HG03139 (cell line): ENCODE results near the gene KRT28.

Experiments
- ATAC-seq: cut with Tn5 transposase; IDR thresholded peaks from one replicate; pipeline ENCODE4 v1.9.1; 2021; ENCODE audit not compliant: unreplicated experiment

KRT28 gene, protein sequence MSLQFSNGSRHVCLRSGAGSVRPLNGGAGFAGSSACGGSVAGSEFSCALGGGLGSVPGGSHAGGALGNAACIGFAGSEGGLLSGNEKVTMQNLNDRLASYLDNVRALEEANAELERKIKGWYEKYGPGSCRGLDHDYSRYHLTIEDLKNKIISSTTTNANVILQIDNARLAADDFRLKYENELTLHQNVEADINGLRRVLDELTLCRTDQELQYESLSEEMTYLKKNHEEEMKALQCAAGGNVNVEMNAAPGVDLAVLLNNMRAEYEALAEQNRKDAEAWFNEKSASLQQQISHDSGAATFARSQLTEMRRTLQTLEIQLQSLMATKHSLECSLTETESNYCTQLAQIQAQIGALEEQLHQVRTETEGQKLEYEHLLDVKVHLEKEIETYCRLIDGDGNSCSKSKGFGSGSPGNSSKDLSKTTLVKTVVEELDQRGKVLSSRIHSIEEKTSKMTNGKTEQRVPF

GRCh38 chr17:40799859-40800258 lies at the start of gene KRT28:
Gene KRT28, minus strand, starts transcription at chr17:40799959. Its CDS starts 66 bp downstream, at chr17:40799893.
- ATAC-seq, result no peak

DNA sequence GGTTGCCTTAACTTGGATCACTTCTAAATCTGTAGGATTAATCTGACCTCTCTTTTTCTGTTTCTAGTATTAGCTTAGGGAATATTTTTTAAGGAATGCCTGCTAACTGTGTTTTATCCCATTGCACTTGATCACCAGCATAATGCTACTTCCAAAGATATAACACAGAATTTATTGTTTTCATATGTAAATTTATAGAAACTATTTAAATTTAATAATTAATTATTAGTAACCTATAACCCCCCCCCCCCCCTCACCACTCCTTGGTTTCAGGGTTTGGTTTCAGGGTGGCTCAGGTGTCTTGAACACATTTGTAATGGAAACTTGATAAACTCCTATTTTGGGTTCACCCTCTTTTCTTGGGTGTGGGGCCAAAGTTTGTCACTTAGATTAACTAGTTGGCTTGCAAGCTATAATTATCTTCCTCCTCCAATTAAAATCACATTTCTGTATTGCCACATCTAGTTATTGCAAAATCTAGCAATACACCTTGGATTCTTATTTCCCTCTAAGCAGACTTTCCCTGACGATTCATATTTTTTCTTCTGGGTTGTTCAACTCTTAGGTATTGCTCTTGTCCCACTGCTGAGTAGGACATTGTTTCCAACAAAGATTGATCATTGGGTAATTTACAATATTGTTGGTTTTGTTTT lies 49.0 kb upstream of the KRT28 start:
- ATAC-seq, result no peak

DNA sequence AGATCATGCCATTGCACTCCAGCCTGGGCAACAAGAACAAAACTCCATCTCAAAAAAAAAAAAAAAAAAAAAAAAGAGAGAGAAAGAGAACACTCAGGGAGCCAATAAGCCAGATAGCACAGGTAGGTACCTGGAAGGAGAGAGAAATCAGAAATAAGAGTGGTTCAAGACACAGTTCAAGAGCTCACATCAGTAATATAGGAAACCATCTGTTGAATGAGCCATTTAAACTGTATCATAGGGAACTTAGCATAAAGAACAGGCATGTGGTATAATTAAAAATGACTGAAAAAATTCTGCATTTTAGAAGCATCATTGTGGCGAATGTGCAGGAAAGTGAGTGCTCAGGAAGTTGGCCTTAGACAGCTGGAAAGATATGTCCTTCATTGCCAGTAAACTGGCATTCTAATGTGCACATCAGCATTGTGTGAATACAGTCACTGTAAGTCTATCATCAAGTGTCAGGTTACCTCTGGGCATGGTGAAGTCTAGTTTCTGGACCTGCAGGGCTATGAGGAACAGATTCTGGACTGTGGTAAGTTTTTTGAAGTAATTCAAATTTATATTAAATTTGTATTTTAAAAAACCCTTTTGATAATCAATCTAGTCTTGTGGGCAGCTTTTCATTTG lies 46.9 kb upstream of the KRT28 start:
- ATAC-seq, result no peak

GRCh38 chr17:40844671-40845107 lies 44.9 kb upstream of the KRT28 start:
- ATAC-seq, result no peak

- ATAC-seq, result no peak
These were observed 43.5 kb upstream of the KRT28 start for GRCh38 chr17:40843242-40843641.

- no peak for ATAC-seq
These were observed 41.5 kb upstream of the KRT28 start for GRCh38 chr17:40841246-40841645.

DNA sequence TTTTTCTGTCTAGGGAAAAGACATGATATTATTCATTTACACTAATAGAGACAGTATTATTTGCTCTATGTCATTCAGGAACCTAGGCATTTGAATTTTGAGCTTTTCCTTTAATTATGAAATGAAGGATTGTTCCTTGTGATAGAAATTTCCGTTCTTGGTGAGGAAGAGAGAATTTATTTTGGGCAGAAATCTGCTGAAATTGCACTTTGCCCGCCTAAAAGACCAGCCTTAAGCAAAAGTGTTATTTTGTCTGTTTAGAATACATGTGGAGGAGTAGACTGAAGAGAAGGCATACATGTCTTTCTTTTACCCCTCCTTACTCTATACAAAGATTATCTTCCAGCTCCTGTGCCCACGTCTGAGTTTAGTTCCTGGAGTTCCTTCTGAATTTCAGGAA lies 39.4 kb upstream of the KRT28 start:
- ATAC-seq, result no peak

DNA sequence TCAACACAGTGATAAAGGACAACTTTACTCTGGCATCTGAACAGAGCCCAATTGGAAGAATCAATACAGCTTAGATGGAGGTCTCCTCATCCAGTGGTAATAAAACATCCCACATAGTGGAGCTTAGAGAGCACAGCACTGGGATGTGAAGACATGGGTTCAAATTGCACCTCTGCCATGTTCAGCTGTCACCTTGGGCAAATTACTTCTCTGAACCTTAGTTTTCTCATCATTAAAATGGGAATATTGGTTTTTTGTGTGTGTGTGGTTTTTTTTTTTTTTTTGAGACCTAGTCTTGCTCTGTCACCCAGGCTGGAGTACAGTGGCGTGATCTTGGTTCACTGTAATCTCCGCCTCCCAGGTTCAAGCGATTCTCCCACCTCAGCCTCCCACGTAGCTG lies 36.3 kb upstream of the KRT28 start:
- no peak for ATAC-seq

DNA sequence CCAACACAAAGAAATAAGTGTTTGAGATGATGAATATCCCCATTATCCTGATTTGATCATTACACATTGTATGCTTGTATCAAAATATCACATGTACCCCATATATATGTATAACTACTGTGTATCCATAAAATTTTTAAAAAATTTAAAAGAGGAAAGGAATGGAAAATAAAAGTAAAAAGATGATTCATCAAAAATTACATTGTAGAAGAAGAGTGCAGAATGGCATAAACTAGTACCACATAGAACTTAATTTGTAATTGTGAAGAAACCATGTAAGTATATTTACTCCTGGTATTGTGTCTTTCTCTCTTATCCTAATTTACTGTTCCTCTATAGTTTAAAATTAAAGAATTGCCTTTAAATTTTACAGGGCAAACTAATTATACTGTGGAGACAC lies 34.1 kb upstream of the KRT28 start:
- ATAC-seq, result no peak

GRCh38 chr17:40832840-40833239 lies 33.1 kb upstream of the KRT28 start:
- ATAC-seq, result no peak

DNA sequence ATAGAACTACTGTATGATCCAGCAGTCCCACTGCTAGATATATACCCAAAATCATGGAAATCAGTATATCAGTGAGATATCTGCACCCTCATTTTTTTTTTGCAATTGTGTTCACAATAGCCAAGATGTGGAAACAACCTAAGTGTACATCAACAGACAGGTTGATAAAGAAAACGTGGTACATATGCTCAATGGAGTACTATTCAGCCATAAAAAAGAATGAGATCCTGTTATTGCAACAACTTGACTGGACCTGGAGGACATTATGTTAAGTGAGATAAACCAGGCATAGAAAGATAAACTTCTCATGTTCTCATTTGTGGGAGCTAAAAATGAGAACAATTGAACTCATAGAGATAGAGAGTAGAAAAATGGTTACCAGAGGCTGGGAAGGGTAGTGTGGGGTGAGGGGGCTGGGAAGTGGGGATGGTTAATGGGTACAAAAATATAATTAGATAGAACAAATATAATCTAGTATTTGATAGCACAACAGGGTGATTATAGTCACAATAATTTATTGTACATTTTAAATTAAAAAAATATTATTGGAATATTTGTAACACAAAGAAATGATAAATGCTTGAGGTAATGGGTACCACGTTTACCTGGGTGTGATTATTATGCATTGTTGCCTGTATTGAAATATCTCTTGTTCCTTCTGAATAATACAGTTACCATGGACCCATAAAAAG lies 30.5 kb upstream of the KRT28 start:
- no peak for ATAC-seq

- ATAC-seq, result no peak
These were observed 28.8 kb upstream of the KRT28 start for GRCh38 chr17:40828454-40829044.

- ATAC-seq, result no peak
These were observed 28.1 kb upstream of the KRT28 start for GRCh38 chr17:40827746-40828453.

DNA sequence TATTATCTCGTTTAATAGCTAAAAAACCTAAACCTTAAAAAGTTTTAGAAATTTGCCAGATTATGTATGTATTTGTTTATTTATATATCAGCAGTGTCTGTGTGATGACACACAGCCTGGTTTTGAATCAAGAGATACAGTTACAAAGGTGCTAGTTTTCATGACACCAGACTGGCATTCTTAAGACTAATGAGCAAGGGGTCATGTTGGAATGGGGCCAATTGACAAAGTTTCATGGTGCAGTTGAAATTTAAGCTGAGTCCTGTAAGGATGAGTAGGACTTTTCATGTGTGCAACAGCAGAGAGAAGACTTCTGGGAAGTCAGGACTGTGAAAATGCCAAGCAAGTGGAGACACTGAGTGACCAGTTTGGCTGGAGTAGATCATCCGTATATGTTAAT lies 25.8 kb upstream of the KRT28 start:
- ATAC-seq, result no peak

DNA sequence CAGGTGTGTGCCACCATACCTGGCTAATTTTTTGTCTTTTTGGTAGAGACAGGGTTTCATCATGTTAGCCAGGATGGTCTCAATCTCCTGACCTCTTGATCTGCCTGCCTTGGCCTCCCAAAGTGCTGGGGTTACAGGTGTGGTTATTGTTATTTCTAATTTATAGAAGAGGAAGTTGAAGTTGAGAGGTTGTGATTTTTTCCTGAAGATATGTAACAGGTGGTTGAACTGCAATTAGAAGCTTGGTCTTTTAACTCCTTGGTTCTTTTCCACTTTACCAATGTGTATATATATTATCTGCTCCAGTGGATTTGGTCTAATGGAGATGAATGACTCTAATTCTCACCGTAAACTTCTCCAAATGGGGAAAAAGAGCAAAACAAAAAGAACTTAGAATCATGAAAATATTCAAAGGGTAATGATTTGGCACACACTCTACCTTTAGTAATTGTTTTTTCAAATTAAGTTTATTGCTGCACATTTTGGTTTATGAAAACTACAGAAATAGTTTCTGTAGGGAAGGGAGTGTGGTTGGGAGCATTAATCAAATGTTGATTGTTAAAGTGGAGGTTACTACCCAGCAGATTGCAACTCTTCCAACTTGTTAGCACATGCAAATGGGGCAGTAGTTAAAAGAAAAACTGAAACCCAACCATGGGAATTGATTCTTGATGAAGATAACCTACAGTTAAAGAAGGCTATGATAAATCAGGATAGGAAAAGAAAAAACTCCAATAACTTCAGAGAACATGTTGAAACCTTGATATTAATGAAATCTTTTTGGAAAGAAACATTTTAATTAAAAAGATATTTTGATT lies 24.5 kb upstream of the KRT28 start:
- ATAC-seq, result no peak

DNA sequence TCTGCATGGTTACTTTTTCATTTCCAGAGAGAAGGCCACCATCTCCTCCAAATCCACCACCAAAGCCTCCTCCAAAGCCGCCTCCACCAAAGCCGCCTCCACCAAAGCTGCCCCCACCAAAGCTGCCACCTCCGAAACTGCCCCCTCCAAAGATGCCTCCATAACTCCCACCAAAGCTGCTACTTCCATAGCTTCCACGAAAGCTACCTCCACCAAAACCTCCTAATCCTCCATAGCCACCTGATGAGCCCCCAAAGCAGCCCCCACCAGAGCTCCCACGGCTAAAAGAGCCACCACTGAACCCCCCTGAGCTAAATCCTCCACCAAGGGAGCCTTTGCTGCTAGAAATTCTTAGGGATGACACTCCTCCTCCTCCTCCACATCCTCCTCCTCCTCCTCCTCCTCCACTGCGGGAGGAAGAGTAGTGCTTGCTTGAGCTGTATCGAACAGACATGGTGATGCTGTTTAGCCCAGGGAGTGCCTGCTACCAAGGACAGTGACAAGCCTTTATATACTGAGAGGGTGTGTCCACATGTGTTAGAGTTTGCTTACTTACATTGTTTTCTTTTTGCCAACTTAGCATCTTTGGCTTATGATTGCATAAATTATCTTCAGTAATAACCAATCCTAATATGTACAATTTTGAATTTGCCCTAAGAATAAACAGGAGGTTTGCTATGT lies 22.5 kb upstream of the KRT28 start, which contains the start of gene KRT10:
TSS of gene KRT10 (minus strand) at position 483 of the 681 bp plus-strand sequence. CDS start at position 454, 29 bp downstream.
- ATAC-seq, result no peak

- ATAC-seq, result no peak
These were observed 21.8 kb upstream of the KRT28 start for GRCh38 chr17:40821536-40821935.

DNA sequence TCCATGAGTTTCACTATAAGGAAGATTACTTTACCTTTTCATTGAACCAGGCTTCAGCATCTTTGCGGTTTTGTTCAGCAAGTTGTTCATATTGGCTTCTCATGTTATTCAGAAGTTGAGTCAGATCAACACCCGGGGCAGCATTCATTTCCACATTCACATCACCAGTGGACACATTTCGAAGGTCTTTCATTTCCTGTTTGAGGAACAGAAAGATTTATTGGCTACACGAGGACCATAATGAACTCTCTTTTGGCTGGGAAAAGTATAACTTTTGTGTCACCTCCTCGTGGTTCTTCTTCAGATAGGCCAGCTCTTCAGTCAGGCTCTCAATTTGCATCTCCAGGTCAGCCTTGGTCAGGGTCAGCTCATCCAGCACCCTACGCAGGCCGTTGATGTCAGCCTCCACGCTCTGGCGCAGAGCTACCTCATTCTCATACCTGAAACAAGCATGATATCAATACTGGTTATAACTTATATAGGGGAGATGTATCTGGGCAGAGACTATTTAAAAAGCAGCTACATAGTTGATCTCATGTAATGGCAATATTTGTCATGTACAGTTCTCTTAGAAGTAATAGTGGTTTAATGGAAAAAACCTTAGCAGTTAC lies 20.6 kb upstream of the KRT28 start:
- ATAC-seq, result no peak
